HG03108 (cell line): ENCODE data around the gene CEBPA.
"Not testable (repeated sequence)": the region's sequence is repeated elsewhere in the genome, so short reads cannot be mapped to it uniquely, and the experiment has no call there.

Experiments
- ATAC-seq: cut with Tn5 transposase; IDR thresholded peaks from one replicate; pipeline ENCODE4 v1.9.1; 2021; ENCODE audit warnings: moderate library complexity; ENCODE audit not compliant: unreplicated experiment

Gene CEBPA

GRCh38 chr19:33325920-33326319 lies 23.6 kb upstream of the CEBPA start:
- no peak for ATAC-seq

DNA sequence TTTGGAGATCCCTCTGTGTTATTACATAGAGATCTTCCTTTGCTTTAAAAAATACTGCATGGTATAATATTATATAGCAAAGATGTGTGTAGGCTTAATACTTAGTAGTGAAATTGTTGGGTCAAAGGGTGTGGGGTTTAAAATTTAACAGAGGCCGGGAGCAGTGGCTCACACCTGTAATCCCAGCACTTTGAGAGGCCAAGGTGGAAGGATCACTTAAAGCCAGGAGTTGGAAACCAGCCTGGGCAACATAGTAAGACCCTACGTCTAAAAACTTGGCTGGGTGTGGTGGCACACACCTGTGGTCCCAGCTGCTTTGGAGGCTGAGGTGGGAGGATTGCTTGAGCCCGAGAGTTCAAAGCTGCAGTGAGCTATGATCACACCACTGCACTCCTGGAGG lies 22.3 kb upstream of the CEBPA start:
- no peak for ATAC-seq

- no peak for ATAC-seq
Observed at GRCh38 chr19:33323093-33323820, 20.9 kb upstream of the CEBPA start.

DNA sequence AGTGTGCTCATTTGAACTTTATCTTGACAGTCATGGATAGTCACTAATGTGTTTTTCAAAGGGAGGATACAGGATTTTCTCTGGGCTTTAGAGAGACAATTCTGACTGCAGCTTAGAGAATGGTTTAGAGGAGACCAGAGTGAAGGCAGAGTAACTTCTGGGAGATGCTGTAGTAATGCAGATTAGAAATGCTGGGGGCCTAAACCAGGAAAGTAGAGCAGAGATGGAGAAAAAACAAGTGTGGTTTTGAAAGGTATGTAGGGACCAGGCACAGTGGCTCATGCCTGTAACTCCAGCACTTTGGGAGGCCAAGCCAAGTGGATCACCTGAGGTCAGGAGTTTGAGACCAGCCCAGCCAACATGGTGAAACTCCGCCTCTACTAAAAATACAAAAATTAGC lies 18.3 kb upstream of the CEBPA start:
- ATAC-seq = no peak

- ATAC-seq = not testable (repeated sequence)
Observed at GRCh38 chr19:33317991-33318390, 15.7 kb upstream of the CEBPA start.

DNA sequence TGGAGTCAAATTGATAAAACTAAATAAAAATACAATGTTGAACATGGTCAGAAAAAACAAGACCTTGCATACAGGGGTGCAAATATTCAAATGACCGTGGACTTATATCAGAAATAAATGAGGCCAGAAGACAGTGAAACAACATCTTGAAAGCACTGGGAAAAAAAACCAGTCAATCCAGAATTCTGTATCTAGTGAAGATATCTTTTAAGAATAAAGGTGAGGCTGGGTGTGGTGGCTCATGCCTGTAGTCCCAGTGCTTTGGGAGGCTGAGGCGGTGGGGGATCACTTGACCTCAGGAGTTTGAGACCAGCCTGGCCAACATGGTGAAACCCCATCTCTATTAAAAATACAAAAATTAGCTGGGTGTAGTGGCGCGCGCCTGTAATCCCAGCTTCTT lies 15.2 kb upstream of the CEBPA start:
- ATAC-seq = no peak

DNA sequence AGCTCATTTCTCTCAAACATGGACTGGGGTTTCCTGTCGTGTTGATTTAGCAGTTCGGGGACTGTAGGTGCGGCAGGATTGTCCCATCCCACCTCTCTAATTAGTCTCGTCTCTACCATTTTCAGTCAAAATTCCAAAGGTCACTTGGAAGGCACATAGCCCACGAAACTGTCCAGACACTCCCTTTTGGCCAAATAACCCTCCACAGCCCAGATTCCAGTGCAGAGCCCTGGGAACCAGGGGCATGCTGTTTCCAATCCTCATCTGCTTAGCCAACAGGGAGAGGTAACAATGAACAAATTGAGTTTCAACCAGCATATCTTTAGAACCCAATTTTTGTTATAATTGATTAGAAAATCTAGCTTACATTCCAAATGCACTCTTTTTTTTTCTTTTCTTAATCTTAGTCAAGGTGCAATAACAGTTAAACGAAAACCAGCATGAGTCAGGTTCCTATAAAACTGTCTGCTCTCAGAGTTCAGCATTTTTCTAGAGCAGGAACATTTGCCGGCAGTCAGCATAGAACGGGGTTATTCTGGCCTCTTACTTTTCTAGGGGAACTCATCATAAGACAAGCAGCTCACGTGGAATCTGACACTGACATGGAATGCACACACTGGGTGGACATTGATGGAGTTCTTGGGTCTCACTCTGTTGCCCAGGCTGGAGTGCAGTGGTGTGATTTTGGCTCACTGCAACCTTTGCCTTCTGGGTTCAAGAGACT lies 14.4 kb upstream of the CEBPA start:
- ATAC-seq = no peak

- ATAC-seq = not testable (repeated sequence)
Observed at GRCh38 chr19:33312808-33313207, 10.5 kb upstream of the CEBPA start.

DNA sequence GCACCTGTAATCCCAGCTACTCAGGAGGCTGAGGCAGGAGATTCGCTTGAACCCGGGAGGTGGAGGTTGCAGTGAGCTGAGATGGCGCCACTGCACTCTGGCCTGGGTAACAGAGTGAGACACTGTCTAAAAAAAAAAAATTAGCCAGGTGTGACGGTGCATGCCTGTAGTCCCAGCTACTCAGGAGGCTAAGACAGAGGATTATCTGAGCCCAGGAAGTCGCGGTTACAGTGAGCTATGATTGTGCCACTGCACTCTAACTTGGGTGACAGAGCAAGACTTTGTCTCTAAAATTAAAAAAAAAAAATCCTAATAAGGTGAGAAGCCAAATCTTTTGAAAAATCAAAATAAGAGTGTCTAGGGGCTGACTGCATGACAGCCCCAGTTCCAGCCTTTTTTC lies 9.7 kb upstream of the CEBPA start:
- no peak for ATAC-seq

- no peak for ATAC-seq
Observed at GRCh38 chr19:33311326-33311682, 9.0 kb upstream of the CEBPA start.

DNA sequence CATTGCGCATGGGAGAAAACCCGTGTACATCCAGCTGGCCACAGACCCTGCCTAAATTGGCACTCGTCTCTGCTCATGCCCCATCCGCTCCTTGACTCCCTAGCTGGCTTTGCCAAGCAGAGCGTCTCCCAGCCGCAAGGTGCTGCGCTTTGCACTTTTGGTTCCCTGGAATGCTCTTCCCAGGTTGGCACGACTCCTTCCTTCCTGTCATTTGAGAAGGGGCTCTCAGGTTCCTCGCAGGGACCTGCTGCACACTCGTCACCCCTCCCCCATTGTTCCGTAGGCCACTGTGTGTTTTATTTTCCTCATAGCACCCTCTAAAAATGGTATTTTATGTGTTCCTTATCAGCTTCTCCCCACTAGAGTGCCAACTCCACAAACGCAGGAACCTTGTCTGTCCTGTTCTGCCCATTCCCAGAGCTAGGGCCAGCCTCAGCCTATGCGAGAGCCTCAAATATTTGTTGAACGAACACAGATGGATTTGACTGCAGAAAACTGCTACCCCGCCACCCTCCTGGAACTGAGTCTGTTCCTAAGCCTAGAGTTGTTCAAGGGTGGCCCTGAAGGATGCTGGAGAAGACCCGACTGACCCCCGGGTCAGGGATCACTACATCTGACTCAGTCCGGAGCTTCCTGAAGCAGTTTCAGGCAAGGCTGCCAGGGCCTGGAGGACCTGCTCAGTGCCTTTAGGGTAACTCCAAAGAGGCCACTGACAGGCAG lies 8.4 kb upstream of the CEBPA start:
- no peak for ATAC-seq

DNA sequence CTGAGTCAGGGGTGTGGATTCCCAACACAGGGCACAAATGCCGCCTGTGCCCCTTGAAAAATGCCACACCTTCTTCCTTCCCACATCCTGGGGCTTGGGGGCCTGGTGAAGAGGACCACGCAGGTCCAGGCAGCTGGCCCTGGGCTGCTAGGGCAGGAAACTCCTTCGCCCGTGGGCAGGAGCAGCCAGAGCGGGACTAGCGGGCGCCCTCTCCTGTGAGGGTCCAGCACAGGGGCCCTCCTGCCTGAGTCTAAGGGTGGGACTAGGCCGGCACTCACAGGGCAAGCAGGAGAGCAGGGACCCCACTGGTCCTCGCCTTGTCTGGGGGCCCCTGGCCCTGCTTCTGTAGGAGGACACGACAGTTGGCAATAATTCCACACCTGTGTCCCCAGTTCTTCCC lies 7.5 kb upstream of the CEBPA start:
- ATAC-seq = no peak

DNA sequence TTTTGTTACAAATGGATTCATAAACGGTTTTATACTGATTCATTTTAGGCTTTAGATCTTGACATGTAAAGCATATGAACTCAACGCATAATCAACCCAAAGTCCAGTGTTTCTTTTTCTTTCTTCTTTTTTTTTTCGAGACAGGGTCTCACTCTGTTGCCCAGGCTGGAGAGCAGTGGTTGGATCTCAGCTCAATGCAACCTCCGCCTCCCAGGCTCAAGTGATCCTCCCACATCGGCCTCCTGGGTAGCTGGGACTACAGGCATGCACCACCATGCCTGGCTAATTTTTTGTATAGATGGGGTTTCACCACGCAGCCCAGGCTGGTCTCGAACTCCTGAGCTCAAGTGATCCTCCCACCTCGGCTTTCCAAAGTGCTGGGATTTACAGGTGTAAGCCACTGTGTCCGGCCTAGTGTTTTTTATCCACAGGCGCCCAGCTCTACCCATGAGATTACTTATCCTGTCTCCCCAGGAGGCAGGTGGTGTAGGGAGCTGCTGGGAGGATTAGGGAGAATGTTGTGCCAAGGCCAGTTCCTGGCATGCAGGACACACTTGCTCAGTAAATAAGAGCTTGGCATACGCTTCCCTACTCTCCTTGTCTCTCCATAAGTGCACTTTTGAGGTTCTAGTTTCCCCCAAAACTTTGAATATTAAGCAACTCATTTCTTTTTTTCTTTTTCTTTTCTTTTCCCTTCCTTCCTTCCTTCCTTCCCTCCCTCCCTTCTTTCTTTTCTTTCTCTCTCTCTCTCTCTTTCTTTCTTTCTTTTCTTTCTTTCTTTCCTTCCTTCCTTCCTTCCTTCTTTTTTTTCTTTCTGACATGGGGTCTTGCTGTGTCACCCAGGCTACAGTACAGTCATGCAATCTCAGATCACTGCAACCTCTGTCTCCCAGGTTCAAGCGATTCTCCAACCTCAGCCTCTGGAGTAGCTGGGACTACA lies 4.8 kb upstream of the CEBPA start:
- ATAC-seq = no peak

GRCh38 chr19:33306191-33306590 lies 3.9 kb upstream of the CEBPA start:
- ATAC-seq = no peak

DNA sequence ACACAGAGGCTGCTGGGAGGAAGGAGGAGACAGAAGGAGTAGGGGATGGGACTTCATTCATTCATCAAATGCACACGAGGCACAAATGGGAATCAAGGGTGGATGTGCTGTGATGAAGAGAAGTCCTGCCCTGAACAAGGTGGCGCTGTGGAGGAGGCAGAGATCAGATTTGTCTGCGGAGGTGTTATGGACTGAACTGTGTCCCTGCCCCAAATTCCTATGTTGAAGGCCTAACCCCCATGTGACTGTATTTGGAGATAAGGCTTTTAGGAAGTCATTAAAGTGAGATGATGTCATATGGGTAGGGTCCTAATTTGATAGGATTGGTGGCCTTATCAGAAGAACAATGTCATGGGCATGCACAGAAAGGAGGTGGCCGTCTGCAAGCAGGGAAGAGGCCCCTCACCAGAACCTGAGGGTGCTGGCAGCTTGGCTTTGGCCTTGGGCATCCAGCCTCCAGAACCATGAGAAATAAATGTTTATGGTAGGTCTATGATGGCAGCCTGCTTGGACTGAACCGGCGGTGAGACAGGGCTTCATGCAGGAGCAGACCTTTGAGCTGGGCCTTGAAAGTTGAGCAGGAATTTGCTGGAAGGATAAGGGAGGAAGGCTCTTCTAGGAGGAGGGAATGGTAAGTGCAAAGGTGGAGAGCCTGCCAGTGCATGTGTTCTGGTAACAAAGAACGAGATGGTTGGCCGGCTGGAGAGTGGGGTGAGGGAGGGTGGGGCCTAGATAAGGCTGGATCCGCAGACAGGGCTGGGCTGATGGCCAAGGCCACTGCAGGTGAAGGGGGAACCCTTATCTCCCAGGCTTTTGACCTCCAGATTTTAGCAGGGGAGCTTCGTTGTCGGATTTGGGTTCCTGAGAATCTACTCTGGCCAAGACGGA lies 2.7 kb upstream of the CEBPA start:
- no peak for ATAC-seq

DNA sequence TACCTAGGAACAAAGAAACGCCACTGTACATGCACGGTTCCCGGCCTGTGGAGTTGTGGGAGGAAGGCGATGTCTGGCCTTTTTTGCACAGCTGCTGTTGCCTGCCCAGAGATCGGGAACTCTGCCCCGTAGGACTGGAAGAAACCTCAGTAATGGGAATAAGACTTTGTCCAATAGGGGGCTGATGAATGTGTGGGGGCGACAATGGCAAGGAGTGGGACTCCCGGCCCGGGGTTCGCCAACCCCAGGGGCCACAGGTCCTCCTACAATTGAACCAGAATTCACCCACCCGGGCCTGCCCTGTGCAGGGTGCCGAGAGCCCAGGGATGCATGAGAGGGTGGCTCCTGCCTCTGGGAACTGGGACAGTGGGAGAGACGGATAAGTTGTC lies 2.0 kb upstream of the CEBPA start:
- no peak for ATAC-seq

- no peak for ATAC-seq
Observed at GRCh38 chr19:33303791-33304345, 1.5 kb upstream of the CEBPA start.

GRCh38 chr19:33302974-33303790 lies 848 bp upstream of the CEBPA start:
- ATAC-seq = no peak

DNA sequence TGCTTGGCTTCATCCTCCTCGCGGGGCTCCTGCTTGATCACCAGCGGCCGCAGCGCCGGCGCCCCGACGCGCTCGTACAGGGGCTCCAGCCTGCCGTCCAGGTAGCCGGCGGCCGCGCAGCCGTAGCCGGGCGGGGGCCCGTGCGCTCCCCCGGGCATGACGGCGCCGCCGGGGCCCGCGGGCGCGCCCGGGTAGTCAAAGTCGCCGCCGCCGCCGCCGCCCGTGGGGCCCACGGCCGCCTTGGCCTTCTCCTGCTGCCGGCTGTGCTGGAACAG lies 497 bp downstream of the CEBPA start:
- ATAC-seq = no peak
